Mesendoderm (in vitro differentiated cells): ENCODE results near the gene FSCB.

ENCODE experiments used
- DNase-seq: peaks from one replicate; pipeline ENCODE4 v3.0.0; 2013
- H2AK5ac ChIP-seq: 2 replicates; pipeline ENCODE4 v1.6.1; 2013; ENCODE audit warnings: low read length, inconsistent platforms
- H2BK120ac ChIP-seq: 2 replicates; pipeline ENCODE4 v1.6.1; 2013; ENCODE audit warnings: low read depth, mild to moderate bottlenecking, low read length, moderate library complexity, mixed read lengths
- H2BK15ac ChIP-seq: replicated peaks from 2 replicates; pipeline ENCODE4 v1.6.1; 2013; ENCODE audit warnings: low read depth, mild to moderate bottlenecking, moderate library complexity
- H2BK5ac ChIP-seq: 2 replicates; pipeline ENCODE4 v1.6.1; 2013; ENCODE audit warnings: low read length, inconsistent platforms
- H3K18ac ChIP-seq: 2 replicates; pipeline ENCODE4 v1.6.1; 2013; ENCODE audit warnings: mild to moderate bottlenecking, low read length, mixed read lengths
- H3K23ac ChIP-seq: one replicate; pipeline ENCODE4 v1.6.1; 2013; ENCODE audit warnings: low read length
- H3K27ac ChIP-seq: 2 replicates; pipeline ENCODE4 v1.5.1; 2013; ENCODE audit warnings: low read depth, mild to moderate bottlenecking, inconsistent platforms, low read length, moderate library complexity
- H3K27me3 ChIP-seq: 2 replicates; pipeline ENCODE4 v1.6.1; 2013; ENCODE audit warnings: low read length, control low read depth, mild to moderate bottlenecking, inconsistent platforms; ENCODE audit not compliant: insufficient read depth, poor library complexity
- H3K36me3 ChIP-seq: 2 replicates; pipeline ENCODE4 v1.6.1; 2013; ENCODE audit warnings: low read length, inconsistent platforms; ENCODE audit not compliant: control insufficient read depth, insufficient read depth
- H3K4ac ChIP-seq: one replicate; pipeline ENCODE4 v1.6.1; 2013; ENCODE audit warnings: low read depth, mild to moderate bottlenecking, low read length, moderate library complexity
- H3K4me1 ChIP-seq: 2 replicates; pipeline ENCODE4 v1.6.1; 2013; ENCODE audit warnings: low read depth, low read length, inconsistent platforms; ENCODE audit not compliant: control insufficient read depth
- H3K4me2 ChIP-seq: 2 replicates; pipeline ENCODE4 v1.6.1; 2013; ENCODE audit warnings: low read length
- H3K4me3 ChIP-seq: 2 replicates; pipeline ENCODE4 v1.5.1; 2013; ENCODE audit warnings: mild to moderate bottlenecking, low read length
- H3K56ac ChIP-seq: one replicate; pipeline ENCODE4 v1.6.1; 2013; ENCODE audit warnings: low read length
- H3K79me1 ChIP-seq: 2 replicates; pipeline ENCODE4 v1.6.1; 2013; ENCODE audit warnings: low read length, inconsistent platforms
- H3K79me2 ChIP-seq: 2 replicates; pipeline ENCODE4 v1.6.1; 2013; ENCODE audit warnings: mild to moderate bottlenecking, low read length; ENCODE audit not compliant: control insufficient read depth, insufficient read depth
- H3K9ac ChIP-seq: 2 replicates; pipeline ENCODE4 v1.6.1; 2013; ENCODE audit warnings: low read length, inconsistent platforms
- H4K5ac ChIP-seq: one replicate; pipeline ENCODE4 v1.6.1; 2013; ENCODE audit warnings: low read length
- H4K8ac ChIP-seq: one replicate; pipeline ENCODE4 v1.6.1; 2013; ENCODE audit warnings: low read depth, mild to moderate bottlenecking, control low read depth, low read length, moderate library complexity
- WGBS: extraction: QIAGEN DNeasy Blood & Tissue Kit; methylation state at CpG from one replicate; pipeline ENCODE4 v1.1.7; 2013; ENCODE audit warnings: low lambda C conversion rate, missing lambda C conversion rate; ENCODE audit not compliant: insufficient coverage; ENCODE audit errors: extremely low coverage; 5-methylcytosine and 5-hydroxymethylcytosine counted together

The FSCB gene

GRCh38 chr14:44490966-44491365 lies 16.1 kb downstream of the FSCB start:
- no peak overlapping the region for H3K27ac ChIP-seq
- no peaks in the 10 kb centered on the region for H3K36me3 ChIP-seq
- no peak overlapping the region for H3K4me3 ChIP-seq
- WGBS, result 100% methylated on average over 1 of the region's 2 CpGs
- no peak overlapping the region for H2BK120ac ChIP-seq
- no peak overlapping the region for H3K23ac ChIP-seq
- no peak overlapping the region for H4K5ac ChIP-seq
- no peak overlapping the region for H4K8ac ChIP-seq
- no peaks in the 10 kb centered on the region for H3K79me2 ChIP-seq
- no peak overlapping the region for H2BK5ac ChIP-seq
- no peak overlapping the region for H3K4me2 ChIP-seq
- no peak overlapping the region for H3K9ac ChIP-seq
- H3K18ac ChIP-seq, result no peak overlapping the region
- no peaks in the 10 kb centered on the region for H3K79me1 ChIP-seq
- DNase-seq, result no peak
- H3K4me1 ChIP-seq, result no peaks in the 10 kb centered on the region
- no peak overlapping the region for H3K56ac ChIP-seq
- H2AK5ac ChIP-seq, result no peak overlapping the region
- no peaks in the 10 kb centered on the region for H3K27me3 ChIP-seq
- no peak overlapping the region for H2BK15ac ChIP-seq
- H3K4ac ChIP-seq, result no peak overlapping the region

- Histone ChIP-seq H3K9ac (no peak overlapping the region), H4K5ac (no peak overlapping the region), H4K8ac (no peak overlapping the region), H3K56ac (no peak overlapping the region), H3K27ac (no peak overlapping the region), H3K4me3 (no peak overlapping the region), H3K79me2 (no peaks in the 10 kb centered on the region), H2BK120ac (no peak overlapping the region), H3K4ac (no peak overlapping the region), H2BK15ac (no peak overlapping the region), H3K4me2 (no peak overlapping the region), H3K36me3 (no peaks in the 10 kb centered on the region), H3K27me3 (no peaks in the 10 kb centered on the region), H3K23ac (no peak overlapping the region), H3K18ac (no peak overlapping the region), H2AK5ac (no peak overlapping the region), H3K79me1 (no peaks in the 10 kb centered on the region), H3K4me1 (no peaks in the 10 kb centered on the region), H2BK5ac (no peak overlapping the region)
- WGBS, result no CpG with 5 or more reads among the region's 1 CpG
- DNase-seq, result no peak
Measured at GRCh38 chr14:44477953-44478352, 29.1 kb downstream of the FSCB start.

- no peaks in the 10 kb centered on the region for H3K79me2 ChIP-seq
- no peak overlapping the region for H2BK15ac ChIP-seq
- no peak for DNase-seq
- no peak overlapping the region for H4K5ac ChIP-seq
- no peaks in the 10 kb centered on the region for H3K4me1 ChIP-seq
- no peak overlapping the region for H3K27ac ChIP-seq
- H2BK5ac ChIP-seq, result no peak overlapping the region
- H3K27me3 ChIP-seq, result no peaks in the 10 kb centered on the region
- no peak overlapping the region for H3K4me2 ChIP-seq
- no peaks in the 10 kb centered on the region for H3K36me3 ChIP-seq
- no peak overlapping the region for H3K4me3 ChIP-seq
- H3K4ac ChIP-seq, result no peak overlapping the region
- H3K23ac ChIP-seq, result no peak overlapping the region
- H2AK5ac ChIP-seq, result no peak overlapping the region
- no peak overlapping the region for H4K8ac ChIP-seq
- H2BK120ac ChIP-seq, result no peak overlapping the region
- H3K79me1 ChIP-seq, result no peaks in the 10 kb centered on the region
- H3K18ac ChIP-seq, result no peak overlapping the region
- H3K56ac ChIP-seq, result no peak overlapping the region
- no peak overlapping the region for H3K9ac ChIP-seq
Measured at GRCh38 chr14:44468771-44469170, 38.3 kb downstream of the FSCB start.

GRCh38 chr14:44463356-44464004 lies 43.6 kb downstream of the FSCB start:
- Histone ChIP-seq H2AK5ac (no peak overlapping the region), H3K9ac (no peak overlapping the region), H2BK5ac (no peak overlapping the region), H3K18ac (no peak overlapping the region), H3K27me3 (no peaks in the 10 kb centered on the region), H3K56ac (no peak overlapping the region), H3K79me2 (no peaks in the 10 kb centered on the region), H3K4ac (no peak overlapping the region), H3K4me1 (no peaks in the 10 kb centered on the region), H3K36me3 (no peaks in the 10 kb centered on the region), H2BK120ac (no peak overlapping the region), H3K4me3 (no peak overlapping the region), H3K23ac (no peak overlapping the region), H3K27ac (no peak overlapping the region), H2BK15ac (no peak overlapping the region), H4K5ac (no peak overlapping the region), H4K8ac (no peak overlapping the region), H3K79me1 (no peaks in the 10 kb centered on the region), H3K4me2 (no peak overlapping the region)
- DNase-seq, result no peak
- no CpG with 5 or more reads among the region's 4 CpGs for WGBS

- Histone ChIP-seq H2BK15ac (no peak overlapping the region), H3K4me1 (no peaks in the 10 kb centered on the region), H3K27me3 (no peaks in the 10 kb centered on the region), H3K18ac (no peak overlapping the region), H2BK120ac (no peak overlapping the region), H3K4me3 (no peak overlapping the region), H3K79me2 (no peaks in the 10 kb centered on the region), H3K79me1 (no peaks in the 10 kb centered on the region), H3K4ac (no peak overlapping the region), H4K5ac (no peak overlapping the region), H3K56ac (no peak overlapping the region), H2AK5ac (no peak overlapping the region), H3K27ac (no peak overlapping the region), H3K4me2 (no peak overlapping the region), H3K36me3 (no peaks in the 10 kb centered on the region), H4K8ac (no peak overlapping the region), H3K9ac (no peak overlapping the region), H2BK5ac (no peak overlapping the region), H3K23ac (no peak overlapping the region)
- DNase-seq, result no peak
- no CpG with 5 or more reads among the region's 1 CpG for WGBS
Measured at GRCh38 chr14:44462381-44462780, 44.7 kb downstream of the FSCB start.

GRCh38 chr14:44461811-44462210 lies 45.3 kb downstream of the FSCB start:
- H3K79me2 ChIP-seq, result no peaks in the 10 kb centered on the region
- no peak overlapping the region for H4K8ac ChIP-seq
- H3K4me2 ChIP-seq, result no peak overlapping the region
- no peak overlapping the region for H2AK5ac ChIP-seq
- H3K36me3 ChIP-seq, result no peaks in the 10 kb centered on the region
- H3K4me3 ChIP-seq, result no peak overlapping the region
- no peaks in the 10 kb centered on the region for H3K79me1 ChIP-seq
- H3K4me1 ChIP-seq, result no peaks in the 10 kb centered on the region
- no peak overlapping the region for H3K4ac ChIP-seq
- H2BK5ac ChIP-seq, result no peak overlapping the region
- H3K27ac ChIP-seq, result no peak overlapping the region
- H3K27me3 ChIP-seq, result no peaks in the 10 kb centered on the region
- DNase-seq, result no peak
- H3K9ac ChIP-seq, result no peak overlapping the region
- H2BK120ac ChIP-seq, result no peak overlapping the region
- H3K23ac ChIP-seq, result no peak overlapping the region
- H3K18ac ChIP-seq, result no peak overlapping the region
- no peak overlapping the region for H4K5ac ChIP-seq
- no peak overlapping the region for H2BK15ac ChIP-seq
- WGBS, result no CpG with 5 or more reads among the region's 2 CpGs
- H3K56ac ChIP-seq, result no peak overlapping the region
